ENCODE measurements around the gene ELL. TPM values are rescaled to one million over a fixed set of nuclear protein-coding genes. Genes with fewer than 3 reads are reported as not detected.

The ELL gene
- total and polyA plus RNA-seq, 9 of the 15 experiments (the other 6 are each of a cell fraction or from before 2014, with no cell fraction given): 0.24 to 22.5 (median 4.1) TPM

DNA sequence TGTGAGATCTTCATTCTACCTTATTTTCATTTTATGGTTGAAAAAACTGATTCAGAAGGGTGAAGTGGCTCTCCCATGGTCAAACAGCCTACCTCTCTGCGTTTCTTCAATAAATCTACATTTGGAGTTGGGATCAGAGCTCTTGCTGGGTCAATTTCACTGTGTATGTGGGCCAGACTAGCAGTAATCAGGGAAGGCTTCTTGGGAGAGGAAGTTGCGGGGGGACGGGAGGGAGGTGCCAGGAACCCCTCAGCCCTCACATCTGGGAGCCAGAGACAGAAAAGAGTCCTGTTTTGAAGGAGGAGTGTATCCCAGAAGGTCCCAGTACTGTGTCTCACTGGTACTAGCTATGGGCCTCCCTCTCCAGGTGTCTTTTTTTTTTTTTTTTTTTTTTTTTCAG is 36.7 kb upstream of the ELL start:
- Histone ChIP-seq H3K4me1 (replicated peaks in 1 of 2; ENCODE audit: control insufficient read depth in 2 of 2, insufficient read depth in 2 of 2, low read length in 2 of 2) (peaks cover 8 to 18% of the 10 kb centered on the region in 2 experiments; a peak in 4 of 5 replicates), H3K9me1 (ENCODE audit: control insufficient read depth, insufficient read depth, low read length) (no peaks in the 10 kb centered on the region), H3K4me3 (peak overlapping the region; percentile 77), H4K20me1 (replicated peaks; ENCODE audit: control insufficient read depth, insufficient read depth, low read length) (no peaks in the 10 kb centered on the region), H3K27ac (ENCODE audit: extremely low read depth, low read depth, low read length) (peak overlapping the region; percentile 81), H3K9ac (ENCODE audit: insufficient read depth in 1 of 2, low read depth in 2 of 2, low read length in 2 of 2) (peak overlapping the region; percentile 78 to 97), H3K27me3 (ENCODE audit: control insufficient read depth in 2 of 2, insufficient read depth in 2 of 2, low read length in 2 of 2) (no peaks in the 10 kb centered on the region), H2AFZ (ENCODE audit: low read depth, low read length) (no peak overlapping the region), H3K9me3 (replicated peaks; ENCODE audit: control insufficient read depth, insufficient read depth, low read depth, low read length) (no peaks in the 10 kb centered on the region), H3K36me3 (ENCODE audit: control insufficient read depth, insufficient read depth, low read length) (peaks cover 37% of the 10 kb centered on the region; the same call in 2 of the 3 replicates), H3K4me2 (ENCODE audit: insufficient read depth, low read length) (peak overlapping the region; percentile 96), H3K79me2 (ENCODE audit: control insufficient read depth, insufficient read depth, low read length) (peaks cover 44% of the 10 kb centered on the region)
- 11% methylated on average over 3 of the region's 3 CpGs for WGBS (ENCODE audit: insufficient coverage, low coverage, missing lambda C conversion rate)
- ChIA-PET POLR2A (interaction anchor here (0.7 to 4.7 kb wide), 9 partner anchors 12 to 73 kb away, joined by 3 to 49 read pairs (median 9); partner anchors contain the start of genes FKBP8, REX1BD and UBA52), CTCF (ENCODE audit: low intra/inter-chr PET ratio) (no interaction called here)
- TF ChIP-seq NUFIP1 (IDR thresholded peaks at IDR 0.05; ENCODE audit: partially characterized antibody): no peak
- TF ChIP-seq ZNF436 (CRISPR knock-in tag; IDR thresholded peaks at IDR 0.05): no peak
- peak; percentile 47; the same call in 1 of the 2 replicates for TF ChIP-seq SPI1 (IDR thresholded peaks at IDR 0.05; ENCODE audit: borderline replicate concordance, low read depth, low read length)
- peak; percentile 95 for TF ChIP-seq ZFP36 (IDR thresholded peaks at IDR 0.05; ENCODE audit: low read depth, low read length, partially characterized antibody)
- no peak for TF ChIP-seq WHSC1 (IDR thresholded peaks at IDR 0.05; ENCODE audit: low read length)
- 0 out of 2 replicates have a peak, but pooled peaks have one; percentile 5 for TF ChIP-seq ZNF121 (CRISPR knock-in tag; conservative IDR thresholded peaks at IDR 0.05)
- peak; percentile 61 for TF ChIP-seq ZNF384 (IDR thresholded peaks at IDR 0.05; ENCODE audit: low read depth, low read length)
- peak; percentile 18 for ATAC-seq
- peak in 1 of 4 experiments; percentile 40 for DNase-seq (ENCODE audit: extremely low read depth in 1 of 4, low spot score in 3 of 4)
- FAIRE-seq: peak; percentile 63
- no TSS peak for BruUV-seq (replicated peaks)
- in situ Hi-C loops (cut with MboI) (no loop called here), intact Hi-C loops (cut with micrococcal nuclease) (loop anchor here (5.0 kb wide), 1 partner anchor 36 kb away; the partner anchor contains the start of gene ELL)
